ENCODE results near the gene GEMIN8. TPM values are rescaled to one million over a fixed set of nuclear protein-coding genes. Genes with fewer than 3 reads are reported as not detected.

The GEMIN8 gene
- total RNA-seq, 4 donors from 2014 or later: 10.7 to 47.9 (median 17.3) TPM

- Histone ChIP-seq H3K4me3 (no peak overlapping the region), H3K36me3 (peaks cover 0 to 8% (median 0%) of the 10 kb centered on the region in 3 donors), H3K4me1 (no peaks in the 10 kb centered on the region), H3K27ac (no peak overlapping the region), H3K27me3 (no peaks in the 10 kb centered on the region), H3K9me3 (no peaks in the 10 kb centered on the region)
- no peak for DNase-seq
- TF ChIP-seq, protein P1, sequence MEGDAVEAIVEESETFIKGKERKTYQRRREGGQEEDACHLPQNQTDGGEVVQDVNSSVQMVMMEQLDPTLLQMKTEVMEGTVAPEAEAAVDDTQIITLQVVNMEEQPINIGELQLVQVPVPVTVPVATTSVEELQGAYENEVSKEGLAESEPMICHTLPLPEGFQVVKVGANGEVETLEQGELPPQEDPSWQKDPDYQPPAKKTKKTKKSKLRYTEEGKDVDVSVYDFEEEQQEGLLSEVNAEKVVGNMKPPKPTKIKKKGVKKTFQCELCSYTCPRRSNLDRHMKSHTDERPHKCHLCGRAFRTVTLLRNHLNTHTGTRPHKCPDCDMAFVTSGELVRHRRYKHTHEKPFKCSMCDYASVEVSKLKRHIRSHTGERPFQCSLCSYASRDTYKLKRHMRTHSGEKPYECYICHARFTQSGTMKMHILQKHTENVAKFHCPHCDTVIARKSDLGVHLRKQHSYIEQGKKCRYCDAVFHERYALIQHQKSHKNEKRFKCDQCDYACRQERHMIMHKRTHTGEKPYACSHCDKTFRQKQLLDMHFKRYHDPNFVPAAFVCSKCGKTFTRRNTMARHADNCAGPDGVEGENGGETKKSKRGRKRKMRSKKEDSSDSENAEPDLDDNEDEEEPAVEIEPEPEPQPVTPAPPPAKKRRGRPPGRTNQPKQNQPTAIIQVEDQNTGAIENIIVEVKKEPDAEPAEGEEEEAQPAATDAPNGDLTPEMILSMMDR (IDR thresholded peaks at IDR 0.05): no peak
- TF ChIP-seq POLR2A (IDR thresholded peaks at IDR 0.05): no peak
Measured at GRCh38 chrX:14003876-14004425, 25.7 kb downstream of the GEMIN8 start.

DNA sequence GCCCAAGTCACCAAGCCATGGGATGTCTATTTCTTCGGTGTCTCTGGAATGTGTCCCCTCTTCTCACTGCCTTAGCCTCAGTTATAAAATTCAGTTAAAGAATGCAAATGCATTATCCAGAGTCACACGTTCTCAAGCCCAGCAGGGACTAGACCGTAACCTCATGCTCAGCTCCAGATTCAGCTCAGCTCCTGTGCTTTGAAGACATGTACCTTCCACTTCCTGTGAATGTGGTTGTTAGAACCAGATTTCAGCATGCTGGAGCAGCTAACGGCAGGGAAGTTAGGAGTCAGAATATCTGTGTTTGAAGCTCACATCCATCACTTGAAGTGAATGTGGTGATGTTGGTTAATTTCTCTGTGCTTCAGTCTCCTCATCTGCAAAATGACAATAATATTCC is 26.7 kb downstream of the GEMIN8 start:
- Histone ChIP-seq H3K9me3 (no peaks in the 10 kb centered on the region), H3K4me1 (no peaks in the 10 kb centered on the region), H3K27ac (no peak overlapping the region), H3K4me3 (no peak overlapping the region), H3K27me3 (no peaks in the 10 kb centered on the region), H3K36me3 (no peaks in the 10 kb centered on the region)
- TF ChIP-seq, protein P1 (IDR thresholded peaks at IDR 0.05): no peak
- no peak for TF ChIP-seq POLR2A (IDR thresholded peaks at IDR 0.05)
- DNase-seq: no peak

DNA sequence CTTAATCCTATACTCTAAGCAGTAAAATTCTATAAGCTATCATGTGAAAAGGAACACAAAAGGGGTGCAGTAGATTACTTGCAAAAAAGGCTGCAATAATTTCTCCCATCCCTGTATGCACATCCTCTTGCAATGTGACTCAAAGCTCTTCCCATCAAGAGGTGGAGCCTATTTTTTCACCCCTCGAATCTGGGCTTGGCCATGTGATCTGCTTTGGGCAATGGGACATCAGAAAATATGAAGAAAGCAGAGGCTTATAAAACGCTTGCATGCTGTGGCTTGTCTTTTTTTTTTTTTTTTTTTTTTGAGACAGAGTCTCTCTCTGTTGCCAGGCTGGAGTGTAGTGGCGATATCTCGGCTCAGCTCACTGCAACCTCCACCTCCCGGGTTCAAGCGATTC is 33.0 kb downstream of the GEMIN8 start:
- H3K4me1 ChIP-seq: no peaks in the 10 kb centered on the region

DNA sequence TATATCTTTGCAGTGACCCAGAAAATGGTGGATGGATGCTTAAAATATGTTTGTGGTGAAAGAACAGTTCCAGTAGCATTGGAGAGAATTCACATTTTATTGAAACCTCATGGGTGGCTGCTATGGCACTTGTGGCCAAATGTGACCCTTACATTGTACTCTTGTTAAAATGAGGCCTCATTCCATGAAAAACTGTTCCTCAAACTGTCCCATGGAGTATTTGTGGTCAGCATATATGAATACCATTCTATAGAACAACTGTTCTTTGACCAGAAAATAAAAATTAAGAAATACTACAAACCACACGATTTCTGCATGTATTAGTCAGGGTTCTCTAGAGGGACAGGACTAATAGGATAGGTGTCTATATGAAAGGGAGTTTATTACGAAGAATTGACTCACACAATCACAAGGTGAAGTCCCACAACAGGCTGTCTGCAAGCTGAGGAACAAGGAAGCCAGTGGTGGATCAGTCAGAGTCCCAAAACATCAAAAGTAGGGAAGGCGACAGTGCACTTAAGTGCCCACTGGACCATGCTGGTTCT is 35.1 kb downstream of the GEMIN8 start:
- no peak for DNase-seq
- no peaks in the 10 kb centered on the region for H3K9me3 ChIP-seq
- H3K27me3 ChIP-seq: no peaks in the 10 kb centered on the region
- no peak overlapping the region for H3K27ac ChIP-seq
- H3K4me3 ChIP-seq: no peak overlapping the region
- H3K36me3 ChIP-seq: no peaks in the 10 kb centered on the region
- TF ChIP-seq, protein P1 (IDR thresholded peaks at IDR 0.05): no peak
- no peak for TF ChIP-seq POLR2A (IDR thresholded peaks at IDR 0.05)
- H3K4me1 ChIP-seq: no peaks in the 10 kb centered on the region

More for the DNA sequence above, 33.0 kb downstream of the GEMIN8 start:
- no peak overlapping the region for H3K4me3 ChIP-seq
- DNase-seq: no peak
- H3K27me3 ChIP-seq: no peaks in the 10 kb centered on the region
- TF ChIP-seq POLR2A (IDR thresholded peaks at IDR 0.05): no peak
- H3K9me3 ChIP-seq: no peaks in the 10 kb centered on the region
- no peaks in the 10 kb centered on the region for H3K36me3 ChIP-seq
- no peak overlapping the region for H3K27ac ChIP-seq

GRCh38 chrX:13994104-13994503 is 35.6 kb downstream of the GEMIN8 start:
- no peak for TF ChIP-seq POLR2A (IDR thresholded peaks at IDR 0.05)
- TF ChIP-seq, protein P1 (IDR thresholded peaks at IDR 0.05): no peak
- no peak overlapping the region for H3K4me3 ChIP-seq
- no peaks in the 10 kb centered on the region for H3K9me3 ChIP-seq
- H3K36me3 ChIP-seq: no peaks in the 10 kb centered on the region
- H3K4me1 ChIP-seq: no peaks in the 10 kb centered on the region
- H3K27me3 ChIP-seq: no peaks in the 10 kb centered on the region
- no peak overlapping the region for H3K27ac ChIP-seq
- no peak for DNase-seq

DNA sequence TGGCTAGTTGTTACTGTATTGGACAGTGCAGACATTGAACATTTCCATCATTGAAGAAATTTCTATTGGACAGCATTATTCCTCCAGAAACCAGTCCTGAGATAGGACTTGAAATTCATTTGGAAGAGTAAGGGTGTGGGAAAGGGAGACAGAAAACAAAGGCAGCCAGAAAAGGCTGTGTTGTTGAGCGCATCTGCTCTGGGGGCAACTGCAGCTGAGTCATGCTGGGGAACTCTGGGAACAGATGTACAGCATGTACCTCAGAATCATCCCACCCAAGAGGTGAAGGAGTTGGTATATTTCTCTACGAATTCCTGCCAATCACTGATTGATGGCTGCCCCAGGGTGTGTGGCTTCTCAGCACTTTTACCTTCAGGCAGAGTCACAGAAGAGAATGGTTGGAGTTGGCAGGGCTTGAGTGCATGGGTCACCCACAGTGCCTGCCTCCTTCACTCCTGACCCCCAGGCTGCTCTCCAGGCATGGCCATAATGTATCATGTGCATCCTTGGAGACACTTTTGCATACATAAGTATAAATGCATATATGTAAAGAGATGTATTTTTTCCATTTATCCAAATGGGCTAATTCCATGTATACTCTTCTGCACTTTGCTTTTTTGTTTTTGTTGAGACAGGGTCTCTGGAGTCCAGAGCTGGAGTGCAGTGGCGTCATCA is 39.4 kb downstream of the GEMIN8 start:
- H3K36me3 ChIP-seq: no peaks in the 10 kb centered on the region
- H3K4me3 ChIP-seq: no peak overlapping the region
- DNase-seq: no peak
- TF ChIP-seq, protein P1 (IDR thresholded peaks at IDR 0.05): no peak
- no peak for TF ChIP-seq POLR2A (IDR thresholded peaks at IDR 0.05)
- no peak overlapping the region for H3K27ac ChIP-seq
- H3K9me3 ChIP-seq: no peaks in the 10 kb centered on the region
- no peaks in the 10 kb centered on the region for H3K27me3 ChIP-seq
- no peaks in the 10 kb centered on the region for H3K4me1 ChIP-seq

All from Peyer's patch (tissue), 4 donors.